ENCODE results near the gene TGFB2.

GRCh38 chr1:218317061-218317460 is 28.1 kb upstream of the TGFB2 start:
- no peak for TF ChIP-seq HNF4A (conservative IDR thresholded peaks at IDR 0.05)
- TF ChIP-seq CTCF (IDR thresholded peaks at IDR 0.05; ENCODE audit: low read depth, low read length, missing input control) = no peak
- no peak for TF ChIP-seq FOXA1 (IDR thresholded peaks at IDR 0.05)
- TF ChIP-seq TAF1 (conservative IDR thresholded peaks at IDR 0.05) = no peak
- no peak for TF ChIP-seq MAX (IDR thresholded peaks at IDR 0.05)
- no peak for TF ChIP-seq ATF3 (IDR thresholded peaks at IDR 0.05)
- no peak for TF ChIP-seq SP1 (IDR thresholded peaks at IDR 0.05)
- no peak for TF ChIP-seq REST (IDR thresholded peaks at IDR 0.05)
- no peak for TF ChIP-seq RAD21 (IDR thresholded peaks at IDR 0.05)
- no peak for TF ChIP-seq FOXA2 (IDR thresholded peaks at IDR 0.05)

Data from liver (tissue), 3 donors.